ENCODE results near the gene CCT6B. TPM values are rescaled to one million over a fixed set of nuclear protein-coding genes. Genes with fewer than 3 reads are reported as not detected.
"Not testable (repeated sequence)": the region's sequence is repeated elsewhere in the genome, so short reads cannot be mapped to it uniquely, and the experiment has no call there.

The CCT6B gene
- total RNA-seq, 1 experiment from 2014 or later, result 3.7 TPM

- Histone ChIP-seq H3F3A (ENCODE audit: insufficient read depth, low read depth) (peaks cover 16% of the 10 kb centered on the region; the same call in 1 of the 2 replicates), H4K20me1 (ENCODE audit: insufficient read depth) (no peaks in the 10 kb centered on the region), H3K79me2 (ENCODE audit: low read depth) (no peaks in the 10 kb centered on the region), H3K4me3 (no peak overlapping the region), H3K4me1 (replicated peaks; ENCODE audit: insufficient read depth) (peaks cover 23% of the 10 kb centered on the region), H2AFZ (no peak overlapping the region), H3K9me3 (ENCODE audit: insufficient read depth, low read depth) (no peaks in the 10 kb centered on the region), H3K27ac (no peak overlapping the region), H3K9me2 (ENCODE audit: insufficient read depth) (no peaks in the 10 kb centered on the region), H3K36me3 (ENCODE audit: low read depth) (0 out of 2 replicates have a peak, but pooled peaks cover 6% of the 10 kb centered on the region), H3K27me3 (ENCODE audit: insufficient read depth, low read depth) (no peaks in the 10 kb centered on the region), H3K4me2 (no peak overlapping the region)
- ChIA-PET CTCF (no interaction called here), POLR2A (ENCODE audit: unreplicated experiment) (no interaction called here)
- intact Hi-C loops (cut with micrococcal nuclease; ENCODE audit: unreplicated experiment), result no loop called here
- DNase-seq, result no peak
- BruUV-seq (replicated peaks), result no TSS peak
- TF ChIP-seq EZH2 (IDR thresholded peaks at IDR 0.05; ENCODE audit: low read depth) (no peak), CTCF (conservative IDR thresholded peaks at IDR 0.05) (no peak)
Measured at GRCh38 chr17:35001549-35001948, 40.3 kb upstream of the CCT6B start.

GRCh38 chr17:35000965-35001364 is 39.7 kb upstream of the CCT6B start:
- H3K9me3 ChIP-seq (ENCODE audit: insufficient read depth, low read depth); DNase-seq; BruUV-seq (replicated peaks); H4K20me1 ChIP-seq (ENCODE audit: insufficient read depth); H3K79me2 ChIP-seq (ENCODE audit: low read depth); H3K27ac ChIP-seq; H3K36me3 ChIP-seq (ENCODE audit: low read depth); intact Hi-C loops (cut with micrococcal nuclease; ENCODE audit: unreplicated experiment); H3K27me3 ChIP-seq (ENCODE audit: insufficient read depth, low read depth); H3K4me2 ChIP-seq; H3K9me2 ChIP-seq (ENCODE audit: insufficient read depth); H3K4me3 ChIP-seq; H2AFZ ChIP-seq; CTCF ChIA-PET: not testable (repeated sequence)
- POLR2A ChIA-PET (ENCODE audit: unreplicated experiment), result interaction anchor here (0.6 kb wide), 1 partner anchor 114 kb away, joined by 3 read pairs; no protein-coding TSS in a partner anchor
- Histone ChIP-seq H3F3A (ENCODE audit: insufficient read depth, low read depth) (peaks cover 16% of the 10 kb centered on the region; the same call in 1 of the 2 replicates), H3K4me1 (replicated peaks; ENCODE audit: insufficient read depth) (peaks cover 23% of the 10 kb centered on the region)

- Histone ChIP-seq H3K4me2 (no peak overlapping the region), H3K9me2 (ENCODE audit: insufficient read depth) (no peaks in the 10 kb centered on the region), H3K27ac (no peak overlapping the region), H3K4me1 (replicated peaks; ENCODE audit: insufficient read depth) (peaks cover 23% of the 10 kb centered on the region), H3K27me3 (ENCODE audit: insufficient read depth, low read depth) (no peaks in the 10 kb centered on the region), H4K20me1 (ENCODE audit: insufficient read depth) (no peaks in the 10 kb centered on the region), H3K79me2 (ENCODE audit: low read depth) (no peaks in the 10 kb centered on the region), H3K36me3 (ENCODE audit: low read depth) (0 out of 2 replicates have a peak, but pooled peaks cover 6% of the 10 kb centered on the region), H2AFZ (no peak overlapping the region), H3K4me3 (no peak overlapping the region), H3F3A (ENCODE audit: insufficient read depth, low read depth) (peaks cover 16% of the 10 kb centered on the region; the same call in 1 of the 2 replicates), H3K9me3 (ENCODE audit: insufficient read depth, low read depth) (no peaks in the 10 kb centered on the region)
- ChIA-PET CTCF (no interaction called here), POLR2A (ENCODE audit: unreplicated experiment) (no interaction called here)
- TF ChIP-seq CTCF (conservative IDR thresholded peaks at IDR 0.05), result no peak
- TF ChIP-seq EZH2 (IDR thresholded peaks at IDR 0.05; ENCODE audit: low read depth), result no peak
- BruUV-seq (replicated peaks), result no TSS peak
- intact Hi-C loops (cut with micrococcal nuclease; ENCODE audit: unreplicated experiment), result loop anchor here (5.0 kb wide), 1 partner anchor 577 kb away; no protein-coding TSS in a partner anchor
- DNase-seq, result no peak
Measured at GRCh38 chr17:34999456-34999855, 38.2 kb upstream of the CCT6B start.

GRCh38 chr17:34998205-34998604 is 36.9 kb upstream of the CCT6B start:
- no peaks in the 10 kb centered on the region for H3K27me3 ChIP-seq (ENCODE audit: insufficient read depth, low read depth)
- BruUV-seq (replicated peaks), result no TSS peak
- H2AFZ ChIP-seq, result no peak overlapping the region
- DNase-seq, result peak in 1 of 2 experiments; percentile 63
- H3K9me3 ChIP-seq (ENCODE audit: insufficient read depth, low read depth), result no peaks in the 10 kb centered on the region
- peaks cover 12% of the 10 kb centered on the region; the same call in 1 of the 2 replicates for H3F3A ChIP-seq (ENCODE audit: insufficient read depth, low read depth)
- no peak overlapping the region for H3K4me3 ChIP-seq
- POLR2A ChIA-PET (ENCODE audit: unreplicated experiment), result no interaction called here
- CTCF ChIA-PET, result no interaction called here
- no peaks in the 10 kb centered on the region for H4K20me1 ChIP-seq (ENCODE audit: insufficient read depth)
- H3K36me3 ChIP-seq (ENCODE audit: low read depth), result 0 out of 2 replicates have a peak, but pooled peaks cover 6% of the 10 kb centered on the region
- no peaks in the 10 kb centered on the region for H3K9me2 ChIP-seq (ENCODE audit: insufficient read depth)
- no peaks in the 10 kb centered on the region for H3K79me2 ChIP-seq (ENCODE audit: low read depth)
- peak; percentile 88 for TF ChIP-seq CTCF (conservative IDR thresholded peaks at IDR 0.05)
- no peak for TF ChIP-seq EZH2 (IDR thresholded peaks at IDR 0.05; ENCODE audit: low read depth)
- peaks cover 20% of the 10 kb centered on the region for H3K4me1 ChIP-seq (replicated peaks; ENCODE audit: insufficient read depth)
- intact Hi-C loops (cut with micrococcal nuclease; ENCODE audit: unreplicated experiment), result loop anchor here (1.0 to 5.0 kb wide), 2 partner anchors 120 to 576 kb away; no protein-coding TSS in a partner anchor
- H3K27ac ChIP-seq, result no peak overlapping the region
- H3K4me2 ChIP-seq, result no peak overlapping the region
